ENCODE measurements around the gene HPGDS.
A peak's percentile ranks its signal among the peaks of the same experiment; 100 is the strongest.

The HPGDS gene

DNA sequence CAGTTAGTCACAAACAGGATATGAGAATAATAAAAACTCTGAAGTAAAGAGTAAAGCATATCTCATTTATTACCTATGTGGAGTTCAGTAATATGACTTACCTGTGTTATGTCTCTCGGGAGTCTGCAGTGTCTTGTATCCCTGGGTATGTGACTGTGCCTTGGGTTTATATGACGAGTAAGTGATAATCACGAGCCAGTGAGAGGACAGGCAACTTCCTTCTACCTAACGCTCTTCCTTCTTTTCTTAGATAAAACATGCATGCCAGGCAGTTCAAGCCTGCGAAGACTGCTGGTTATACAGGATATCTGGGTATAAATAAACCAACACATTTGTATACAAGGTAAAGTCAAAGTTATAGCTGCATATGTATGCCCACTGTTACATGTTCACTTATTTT is at the start of gene HPGDS:
HPGDS (minus strand) TSS at position 143 of the 400 bp plus-strand sequence. CDS start 8,207 bp downstream, outside the sequence.
- Histone ChIP-seq H3K4me1 (ENCODE audit: control insufficient read depth, insufficient read depth, low read length) (no peaks in the 10 kb centered on the region), H3K36me3 (ENCODE audit: control insufficient read depth in 2 of 2, insufficient read depth in 1 of 2, low read length in 2 of 2) (no peaks in the 10 kb centered on the region), H3K27ac (ENCODE audit: extremely low read depth, low read depth, low read length) (no peak within 1 kb of the TSS), H3K9me3 (ENCODE audit: control insufficient read depth, insufficient read depth, low read depth, low read length) (no peaks in the 10 kb centered on the region), H3K4me3 (ENCODE audit: low read depth, low read length) (no peak within 1 kb of the TSS)
- TF ChIP-seq ZNF785 (tag by site-specific recombination; IDR thresholded peaks at IDR 0.05) (no peak), ZNF155 (tag by site-specific recombination; IDR thresholded peaks at IDR 0.05) (no peak), ZNF707 (tag by site-specific recombination; IDR thresholded peaks at IDR 0.05) (no peak), MEIS1 (CRISPR knock-in tag; IDR thresholded peaks at IDR 0.05; ENCODE audit: borderline replicate concordance) (no peak), ZNF768 (tag by site-specific recombination; IDR thresholded peaks at IDR 0.05) (no peak), SP3 (tag by site-specific recombination; IDR thresholded peaks at IDR 0.05) (no peak), ZNF664 (tag by site-specific recombination; IDR thresholded peaks at IDR 0.05) (no peak)
- TF ChIP-seq, protein P1, sequence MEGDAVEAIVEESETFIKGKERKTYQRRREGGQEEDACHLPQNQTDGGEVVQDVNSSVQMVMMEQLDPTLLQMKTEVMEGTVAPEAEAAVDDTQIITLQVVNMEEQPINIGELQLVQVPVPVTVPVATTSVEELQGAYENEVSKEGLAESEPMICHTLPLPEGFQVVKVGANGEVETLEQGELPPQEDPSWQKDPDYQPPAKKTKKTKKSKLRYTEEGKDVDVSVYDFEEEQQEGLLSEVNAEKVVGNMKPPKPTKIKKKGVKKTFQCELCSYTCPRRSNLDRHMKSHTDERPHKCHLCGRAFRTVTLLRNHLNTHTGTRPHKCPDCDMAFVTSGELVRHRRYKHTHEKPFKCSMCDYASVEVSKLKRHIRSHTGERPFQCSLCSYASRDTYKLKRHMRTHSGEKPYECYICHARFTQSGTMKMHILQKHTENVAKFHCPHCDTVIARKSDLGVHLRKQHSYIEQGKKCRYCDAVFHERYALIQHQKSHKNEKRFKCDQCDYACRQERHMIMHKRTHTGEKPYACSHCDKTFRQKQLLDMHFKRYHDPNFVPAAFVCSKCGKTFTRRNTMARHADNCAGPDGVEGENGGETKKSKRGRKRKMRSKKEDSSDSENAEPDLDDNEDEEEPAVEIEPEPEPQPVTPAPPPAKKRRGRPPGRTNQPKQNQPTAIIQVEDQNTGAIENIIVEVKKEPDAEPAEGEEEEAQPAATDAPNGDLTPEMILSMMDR (tag by site-specific recombination; IDR thresholded peaks at IDR 0.05) = no peak
- POLR2A ChIA-PET = no interaction called here
- CTCF ChIA-PET = interaction anchor here (0.5 to 0.6 kb wide), 2 partner anchors 10 to 209 kb away, joined by 3 to 4 read pairs; no protein-coding TSS in a partner anchor

DNA sequence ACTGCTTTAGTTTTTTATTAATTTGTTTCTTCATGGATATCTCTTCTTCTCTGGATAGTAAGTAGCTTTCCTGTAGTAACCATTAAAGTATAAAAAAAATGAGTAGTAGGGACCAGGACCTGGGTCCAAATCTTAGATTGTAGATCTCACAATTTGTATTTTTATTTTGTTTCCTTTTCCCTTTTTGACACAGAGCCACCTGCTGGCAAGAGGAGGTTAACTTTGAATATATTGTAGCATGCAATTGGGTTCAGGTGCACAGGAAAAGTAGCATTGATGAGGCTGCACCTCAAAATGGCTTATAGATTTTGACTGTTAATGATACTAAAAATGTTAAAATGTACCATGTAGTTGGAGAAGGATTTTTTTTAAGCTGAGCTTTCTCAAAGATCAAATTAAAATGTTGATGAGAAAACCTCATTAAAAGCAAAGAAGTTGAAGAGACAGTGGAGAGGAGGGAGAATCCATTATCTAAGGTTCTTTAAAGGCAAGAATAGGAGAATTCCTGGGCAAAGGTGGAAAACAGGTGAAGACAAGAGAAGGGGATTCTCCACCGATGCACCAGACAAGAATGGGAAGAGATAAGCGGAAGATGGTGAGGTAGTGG is 48.3 kb upstream of the HPGDS start:
- H3K9me3 ChIP-seq (ENCODE audit: control insufficient read depth, insufficient read depth, low read depth, low read length) = no peaks in the 10 kb centered on the region
- TF ChIP-seq ZNF654 (tag by site-specific recombination; IDR thresholded peaks at IDR 0.05; ENCODE audit: low read depth) (peak; percentile 20; the same call in 1 of the 2 replicates), ZFP3 (tag by site-specific recombination; IDR thresholded peaks at IDR 0.05; ENCODE audit: low read depth) (no peak)
- H3K4me3 ChIP-seq (ENCODE audit: low read depth, low read length) = no peak overlapping the region
- ChIA-PET CTCF (interaction anchor here (0.6 to 2.3 kb wide), 7 partner anchors 11 to 311 kb away, joined by 3 to 8 read pairs (median 4); no protein-coding TSS in a partner anchor), POLR2A (no interaction called here)
- H3K27ac ChIP-seq (ENCODE audit: extremely low read depth, low read depth, low read length) = no peak overlapping the region
- no peaks in the 10 kb centered on the region for H3K4me1 ChIP-seq (ENCODE audit: control insufficient read depth, insufficient read depth, low read length)
- no peaks in the 10 kb centered on the region for H3K36me3 ChIP-seq (ENCODE audit: control insufficient read depth in 2 of 2, insufficient read depth in 1 of 2, low read length in 2 of 2)

DNA sequence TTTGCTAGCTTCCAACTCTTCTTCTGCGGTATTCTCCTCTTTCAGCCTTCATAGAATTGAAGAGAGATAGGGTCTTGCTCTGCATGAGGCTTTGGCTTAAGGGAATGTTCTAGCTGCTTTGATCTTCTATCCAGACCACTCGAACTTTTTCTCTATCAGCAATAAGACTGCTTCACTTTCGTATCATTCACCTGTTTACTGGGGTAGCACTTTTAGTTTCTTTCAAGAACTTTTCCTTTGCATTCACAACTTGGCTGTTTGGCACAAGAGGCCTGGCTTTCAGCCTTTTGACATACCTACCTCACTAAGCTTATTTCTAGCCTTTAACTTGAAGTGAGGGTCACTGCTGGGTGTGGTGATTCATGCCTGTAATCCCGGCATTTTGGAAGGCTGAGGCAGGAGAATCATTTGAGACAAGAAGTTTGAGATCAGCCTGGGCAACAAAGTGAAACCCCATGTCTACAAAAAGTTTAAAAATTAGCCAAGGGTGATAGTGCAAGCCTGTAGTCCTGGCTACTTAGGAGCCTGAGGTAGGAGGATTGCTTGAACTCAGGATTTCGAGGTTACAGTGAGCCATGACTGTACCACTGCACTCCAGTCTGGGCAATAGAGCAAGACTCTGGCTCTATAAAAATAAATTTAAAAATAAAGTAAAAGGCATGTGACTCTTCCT is 47.1 kb upstream of the HPGDS start:
- H3K4me3 ChIP-seq (ENCODE audit: low read depth, low read length) = no peak overlapping the region
- H3K36me3 ChIP-seq (ENCODE audit: control insufficient read depth in 2 of 2, insufficient read depth in 1 of 2, low read length in 2 of 2) = no peaks in the 10 kb centered on the region
- CTCF ChIA-PET = interaction anchor here (0.7 to 2.3 kb wide), 8 partner anchors 11 to 135 kb away, joined by 3 to 8 read pairs (median 4); no protein-coding TSS in a partner anchor
- no peaks in the 10 kb centered on the region for H3K4me1 ChIP-seq (ENCODE audit: control insufficient read depth, insufficient read depth, low read length)
- TF ChIP-seq ZNF416 (tag by site-specific recombination; IDR thresholded peaks at IDR 0.05) (no peak), PRDM1 (tag by site-specific recombination; IDR thresholded peaks at IDR 0.05) (no peak)
- TF ChIP-seq, protein P2, sequence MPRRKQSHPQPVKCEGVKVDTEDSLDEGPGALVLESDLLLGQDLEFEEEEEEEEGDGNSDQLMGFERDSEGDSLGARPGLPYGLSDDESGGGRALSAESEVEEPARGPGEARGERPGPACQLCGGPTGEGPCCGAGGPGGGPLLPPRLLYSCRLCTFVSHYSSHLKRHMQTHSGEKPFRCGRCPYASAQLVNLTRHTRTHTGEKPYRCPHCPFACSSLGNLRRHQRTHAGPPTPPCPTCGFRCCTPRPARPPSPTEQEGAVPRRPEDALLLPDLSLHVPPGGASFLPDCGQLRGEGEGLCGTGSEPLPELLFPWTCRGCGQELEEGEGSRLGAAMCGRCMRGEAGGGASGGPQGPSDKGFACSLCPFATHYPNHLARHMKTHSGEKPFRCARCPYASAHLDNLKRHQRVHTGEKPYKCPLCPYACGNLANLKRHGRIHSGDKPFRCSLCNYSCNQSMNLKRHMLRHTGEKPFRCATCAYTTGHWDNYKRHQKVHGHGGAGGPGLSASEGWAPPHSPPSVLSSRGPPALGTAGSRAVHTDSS (tag by site-specific recombination; IDR thresholded peaks at IDR 0.05) = no peak
- TF ChIP-seq, protein P3, sequence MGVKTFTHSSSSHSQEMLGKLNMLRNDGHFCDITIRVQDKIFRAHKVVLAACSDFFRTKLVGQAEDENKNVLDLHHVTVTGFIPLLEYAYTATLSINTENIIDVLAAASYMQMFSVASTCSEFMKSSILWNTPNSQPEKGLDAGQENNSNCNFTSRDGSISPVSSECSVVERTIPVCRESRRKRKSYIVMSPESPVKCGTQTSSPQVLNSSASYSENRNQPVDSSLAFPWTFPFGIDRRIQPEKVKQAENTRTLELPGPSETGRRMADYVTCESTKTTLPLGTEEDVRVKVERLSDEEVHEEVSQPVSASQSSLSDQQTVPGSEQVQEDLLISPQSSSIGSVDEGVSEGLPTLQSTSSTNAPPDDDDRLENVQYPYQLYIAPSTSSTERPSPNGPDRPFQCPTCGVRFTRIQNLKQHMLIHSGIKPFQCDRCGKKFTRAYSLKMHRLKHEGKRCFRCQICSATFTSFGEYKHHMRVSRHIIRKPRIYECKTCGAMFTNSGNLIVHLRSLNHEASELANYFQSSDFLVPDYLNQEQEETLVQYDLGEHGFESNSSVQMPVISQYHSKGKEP (tag by site-specific recombination; IDR thresholded peaks at IDR 0.05) = no peak
- POLR2A ChIA-PET = no interaction called here
- no peaks in the 10 kb centered on the region for H3K9me3 ChIP-seq (ENCODE audit: control insufficient read depth, insufficient read depth, low read depth, low read length)
- H3K27ac ChIP-seq (ENCODE audit: extremely low read depth, low read depth, low read length) = no peak overlapping the region
